ENCODE data around the gene CSK.
"Not testable (repeated sequence)": the region's sequence is repeated elsewhere in the genome, so short reads cannot be mapped to it uniquely, and the experiment has no call there.

CSK gene

GRCh38 chr15:74770211-74770903, 11.5 kb upstream of the CSK start:
- no peak for DNase-seq (ENCODE audit: low read depth)

DNA sequence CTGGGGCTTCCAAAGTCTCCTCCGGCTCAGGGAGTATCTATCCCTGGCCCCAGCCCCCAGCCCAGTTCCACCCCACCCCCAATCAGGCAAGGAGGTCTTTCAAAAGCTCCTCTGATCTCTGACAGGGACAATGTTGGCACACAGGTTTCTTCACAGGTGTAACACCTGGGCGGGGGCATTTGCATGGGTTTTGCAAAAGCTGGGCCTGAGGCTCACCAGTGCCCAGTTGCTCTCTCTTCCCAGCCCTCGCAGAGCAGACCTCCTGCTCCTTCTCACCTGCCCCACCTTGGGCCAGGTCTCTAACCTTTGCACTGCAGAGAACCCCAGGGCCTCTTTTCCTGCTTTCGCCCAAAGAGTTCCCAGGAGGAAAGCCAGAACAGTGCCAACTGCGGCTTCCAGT, 8.6 kb upstream of the CSK start:
- DNase-seq (ENCODE audit: low read depth), result no peak

DNA sequence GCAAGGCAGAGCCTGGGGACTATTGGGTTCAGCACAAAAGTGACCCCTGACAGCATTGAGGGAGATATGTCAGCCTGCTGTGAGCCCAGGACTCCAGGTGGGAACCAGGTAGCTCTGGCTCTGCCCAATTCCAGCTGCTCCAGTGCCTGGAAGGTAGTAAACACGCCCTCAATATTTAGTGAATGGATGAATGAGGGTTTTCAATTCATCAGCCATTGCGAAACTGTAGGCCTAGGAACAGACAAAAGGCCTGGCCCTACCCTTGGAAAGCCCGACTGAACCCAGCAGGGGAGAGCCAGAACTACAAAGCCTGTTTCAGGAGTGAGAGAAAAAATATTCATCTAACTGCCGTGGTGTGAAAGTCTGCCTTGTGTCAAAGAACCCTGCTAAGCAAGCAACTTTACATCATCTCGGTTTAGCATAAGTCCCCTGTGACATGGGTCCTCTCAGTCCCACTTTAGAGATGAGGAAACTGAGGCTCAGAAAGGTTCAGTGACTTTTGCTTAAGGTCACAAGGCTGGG, 8.1 kb upstream of the CSK start:
- no peak for DNase-seq (ENCODE audit: low read depth)

- DNase-seq (ENCODE audit: low read depth), result no peak
Measured at GRCh38 chr15:74775132-74775562, 6.7 kb upstream of the CSK start.

DNA sequence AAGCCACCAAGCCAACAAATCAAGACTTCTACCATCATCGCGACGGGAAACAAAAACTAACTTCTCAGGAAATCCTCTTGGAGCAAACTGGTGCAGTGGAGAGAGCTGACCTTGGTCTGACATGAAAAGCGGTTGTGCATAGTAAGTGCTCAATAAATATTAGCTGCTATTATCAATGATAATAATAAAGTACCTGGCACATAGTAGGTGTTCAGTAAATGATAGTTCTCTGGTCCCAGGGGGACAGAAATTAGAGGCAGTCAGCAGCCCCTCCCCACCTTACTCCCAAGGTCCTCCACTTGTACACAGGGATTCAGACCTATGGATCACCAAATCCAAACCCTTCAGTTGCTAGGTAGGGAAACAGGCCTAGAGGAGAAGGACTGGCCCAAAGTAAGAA, 6.0 kb upstream of the CSK start:
- no peak for DNase-seq (ENCODE audit: low read depth)

DNA sequence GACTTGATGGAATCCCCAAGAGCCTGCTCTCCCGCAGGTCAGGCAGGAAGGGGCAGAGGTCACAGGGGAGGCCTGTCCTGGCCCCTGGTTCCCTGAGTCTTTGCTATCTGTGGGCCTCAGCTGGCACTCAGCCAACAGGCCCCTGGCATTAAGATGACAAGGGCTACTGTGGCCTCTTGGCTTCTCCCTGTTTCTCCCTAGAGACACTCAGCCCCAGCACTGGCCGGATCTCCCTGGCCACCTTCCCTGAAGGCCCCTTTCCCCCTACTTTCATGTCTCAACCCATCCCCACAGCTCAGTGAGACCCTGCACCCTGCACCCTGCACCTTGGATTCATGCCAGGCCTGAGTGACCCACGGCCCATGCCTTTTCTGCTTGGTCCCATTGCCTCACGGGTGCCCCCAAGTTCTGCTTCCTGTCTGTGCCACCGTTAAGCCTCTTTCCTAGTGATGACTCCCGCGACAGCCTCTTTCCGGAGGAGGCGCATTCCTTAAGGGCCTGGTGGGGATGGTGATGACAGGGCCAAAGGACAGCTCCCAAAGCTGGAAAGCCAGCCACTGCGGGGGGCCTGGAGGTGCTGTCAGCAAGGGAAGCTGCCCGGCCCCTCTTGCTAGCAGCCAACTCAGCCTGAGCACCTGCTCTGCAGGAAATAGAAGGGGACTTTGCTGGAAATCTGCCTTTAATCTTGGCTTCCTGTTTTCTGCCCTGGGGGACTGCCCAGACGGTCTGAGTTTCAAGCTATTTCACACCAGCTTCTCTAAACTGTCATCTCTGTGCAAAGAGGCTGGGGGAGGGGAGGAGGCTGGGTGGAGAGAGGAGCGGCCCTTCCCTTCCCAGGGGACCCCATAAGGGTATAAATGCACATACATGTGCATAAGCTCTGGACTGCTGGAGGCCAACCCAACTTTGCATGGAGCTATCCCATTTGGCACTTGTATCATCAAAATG, 4.8 kb upstream of the CSK start:
- DNase-seq (ENCODE audit: low read depth), result peak; percentile 33

DNA sequence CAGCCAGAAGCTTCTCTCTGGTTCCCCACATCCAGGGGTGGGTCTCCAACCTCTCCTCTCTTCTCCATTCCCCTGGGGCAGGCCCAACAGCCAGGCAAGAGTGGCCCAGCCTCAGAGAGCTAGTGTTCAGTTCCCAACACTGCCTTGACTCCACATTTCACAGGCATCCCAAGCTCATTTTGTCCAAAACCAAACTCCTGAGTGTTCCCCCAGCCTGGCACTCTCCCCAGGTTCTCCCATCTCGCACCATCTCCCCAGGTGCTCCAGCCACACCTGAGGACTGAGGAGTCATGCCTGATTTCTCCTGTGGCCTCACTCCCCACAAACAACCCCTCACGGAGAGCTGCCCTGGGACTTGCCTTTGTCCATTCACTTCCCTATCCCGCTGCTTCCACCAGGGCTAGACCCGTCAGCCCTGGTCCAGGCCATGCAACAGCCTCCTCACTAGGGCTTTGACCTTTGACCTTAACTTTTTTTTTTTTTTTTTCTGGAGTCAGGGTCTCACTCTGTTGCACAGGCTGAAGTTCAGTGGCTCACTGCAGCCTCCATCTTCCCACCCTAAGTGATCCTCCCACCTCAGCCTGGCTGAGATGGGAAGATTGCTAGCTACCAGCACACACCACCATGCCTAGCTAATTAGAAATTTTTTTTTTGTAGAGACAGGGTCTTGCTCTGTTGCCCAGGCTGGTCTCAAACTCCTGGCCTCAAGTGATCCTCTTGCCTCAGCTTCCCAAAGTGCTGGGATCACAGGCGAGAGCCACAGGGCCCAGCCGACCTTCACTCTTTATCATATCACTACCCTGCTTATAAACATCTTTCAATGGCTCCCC, 3.9 kb upstream of the CSK start:
- DNase-seq (ENCODE audit: low read depth), result no peak

DNA sequence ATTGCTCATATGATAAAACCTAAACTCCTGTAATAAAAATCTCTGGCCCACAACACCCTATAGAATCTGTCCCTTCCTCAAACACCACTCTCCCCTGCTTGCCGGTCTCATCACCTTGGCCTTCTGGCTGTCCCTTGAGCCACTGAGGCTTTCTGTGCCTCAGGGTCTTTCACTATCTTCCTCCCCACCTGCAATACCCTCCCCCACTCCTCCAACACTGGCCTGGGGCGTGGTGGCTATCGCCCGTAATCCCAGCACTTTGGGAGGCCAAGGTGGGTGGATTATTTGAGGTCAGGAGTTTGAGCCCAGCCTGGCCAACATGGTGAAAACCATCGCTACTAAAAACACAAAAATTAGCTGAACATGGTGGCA, 3.3 kb upstream of the CSK start:
- no peak for DNase-seq (ENCODE audit: low read depth)

DNA sequence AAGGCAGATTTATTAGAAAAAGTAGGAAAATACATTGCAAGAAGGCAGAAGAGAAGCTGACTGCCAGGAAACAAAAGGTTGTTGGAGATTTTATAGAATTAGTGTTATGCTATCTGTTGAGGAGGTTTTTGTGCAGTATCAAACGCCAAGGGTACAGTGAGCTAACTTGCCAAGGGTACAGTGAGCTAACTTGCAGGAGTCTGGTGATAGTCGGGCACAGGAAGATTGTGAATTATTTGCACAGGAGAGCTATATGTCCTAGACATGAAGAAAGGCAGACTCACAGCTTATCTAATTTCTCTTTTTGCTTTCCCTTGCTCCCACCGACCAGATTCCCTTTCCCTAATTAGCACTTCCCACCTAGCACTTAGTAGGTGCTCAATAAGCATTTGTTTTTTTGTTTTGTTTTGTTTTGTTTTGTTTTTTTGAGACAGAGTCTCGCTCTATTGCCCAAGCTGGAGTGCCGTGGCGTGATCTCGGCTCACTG, 2.7 kb upstream of the CSK start:
- DNase-seq (ENCODE audit: low read depth), result no peak

- no peak for DNase-seq (ENCODE audit: low read depth)
Measured at GRCh38 chr15:74780523-74781430, 1.1 kb upstream of the CSK start.

DNA sequence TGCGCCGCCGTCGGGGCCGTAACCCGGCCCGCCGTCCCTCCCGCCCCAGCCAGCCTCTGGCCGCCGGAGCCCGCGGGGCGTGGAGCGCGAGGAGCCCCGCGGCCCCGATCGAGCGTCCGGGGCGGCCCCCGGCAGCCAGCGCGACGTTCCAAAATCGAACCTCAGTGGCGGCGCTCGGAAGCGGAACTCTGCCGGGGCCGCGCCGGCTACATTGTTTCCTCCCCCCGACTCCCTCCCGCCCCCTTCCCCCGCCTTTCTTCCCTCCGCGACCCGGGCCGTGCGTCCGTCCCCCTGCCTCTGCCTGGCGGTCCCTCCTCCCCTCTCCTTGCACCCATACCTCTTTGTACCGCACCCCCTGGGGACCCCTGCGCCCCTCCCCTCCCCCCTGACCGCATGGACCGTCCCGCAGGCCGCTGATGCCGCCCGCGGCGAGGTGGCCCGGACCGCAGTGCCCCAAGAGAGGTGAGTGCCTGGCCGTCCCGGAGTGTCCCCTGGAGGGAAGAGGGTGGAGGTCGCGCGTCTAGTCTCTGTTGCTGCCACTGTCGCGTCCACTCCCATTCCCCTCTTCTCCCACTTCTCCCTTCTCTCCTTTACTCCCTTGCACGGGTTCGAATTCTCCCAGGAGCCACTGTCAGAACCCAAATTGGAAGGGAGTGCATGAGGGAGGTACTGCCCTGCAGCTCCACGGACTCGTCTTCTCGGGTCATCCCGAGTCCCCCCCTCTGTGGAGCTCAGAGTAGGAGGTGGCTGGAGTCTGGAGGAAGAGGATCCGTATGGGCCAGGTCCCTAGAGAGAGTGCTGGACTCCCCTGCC, 585 bp downstream of the CSK start:
- peak; percentile 50 for DNase-seq (ENCODE audit: low read depth)

GRCh38 chr15:74783072-74783807, 1.4 kb downstream of the CSK start:
- DNase-seq (ENCODE audit: low read depth), result no peak

DNA sequence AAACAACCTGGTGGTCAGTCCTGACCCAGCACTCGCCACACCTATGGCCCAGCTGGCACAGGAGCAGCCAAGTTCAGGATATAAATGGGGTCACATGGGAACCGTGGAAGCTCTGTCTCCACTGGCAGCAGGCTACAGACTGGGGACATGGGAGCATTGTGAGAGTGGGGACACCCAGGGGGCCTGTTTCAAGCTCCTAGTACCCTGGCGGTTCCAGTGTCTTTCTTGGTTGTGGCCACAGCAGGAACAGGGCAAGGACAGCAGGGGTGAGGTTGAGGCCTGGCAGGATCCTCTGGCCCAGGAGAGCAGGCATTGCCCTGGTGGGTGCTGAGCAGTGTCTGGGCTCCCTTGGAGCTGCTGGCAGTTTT, 1.9 kb downstream of the CSK start:
- DNase-seq (ENCODE audit: low read depth), result no peak

DNA sequence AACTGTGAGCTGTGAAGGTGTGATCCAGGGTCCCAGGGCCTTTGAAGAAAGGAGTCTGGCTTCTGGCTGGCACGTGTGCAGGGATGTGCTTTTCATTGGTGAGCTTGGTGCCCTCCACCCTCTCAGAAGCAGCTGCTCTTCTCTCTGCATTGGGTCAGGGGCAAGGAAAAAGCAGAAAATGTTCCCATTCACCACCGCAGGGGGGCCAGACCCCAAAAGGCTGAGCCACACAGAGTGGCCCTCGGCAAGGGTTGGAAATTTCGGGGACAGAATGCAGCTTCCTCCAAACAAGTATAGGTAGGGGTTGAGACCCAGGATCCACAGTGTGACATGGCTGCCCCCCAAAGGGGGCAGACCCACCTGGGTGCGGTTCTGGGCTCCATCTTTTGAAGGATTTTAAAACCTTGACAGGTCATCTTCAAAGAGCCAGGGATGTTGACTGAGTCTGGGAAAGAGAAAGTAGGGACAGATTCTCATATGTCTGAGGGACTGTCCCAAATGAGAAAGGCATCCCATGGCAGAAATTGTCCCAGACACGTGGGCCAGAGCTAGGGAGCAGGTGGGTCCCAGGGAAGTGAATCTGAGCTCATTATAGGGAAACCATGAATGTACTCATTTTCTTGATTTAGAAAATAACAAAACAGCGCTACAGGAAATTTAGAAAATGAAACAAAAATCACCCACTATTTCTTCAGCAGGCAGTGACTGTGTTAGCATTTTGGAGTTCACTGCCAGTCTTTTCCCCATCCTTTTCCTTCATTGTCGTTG, 2.7 kb downstream of the CSK start:
- DNase-seq (ENCODE audit: low read depth), result no peak

- DNase-seq (ENCODE audit: low read depth), result no peak
Measured at GRCh38 chr15:74785194-74786032, 3.5 kb downstream of the CSK start.

DNA sequence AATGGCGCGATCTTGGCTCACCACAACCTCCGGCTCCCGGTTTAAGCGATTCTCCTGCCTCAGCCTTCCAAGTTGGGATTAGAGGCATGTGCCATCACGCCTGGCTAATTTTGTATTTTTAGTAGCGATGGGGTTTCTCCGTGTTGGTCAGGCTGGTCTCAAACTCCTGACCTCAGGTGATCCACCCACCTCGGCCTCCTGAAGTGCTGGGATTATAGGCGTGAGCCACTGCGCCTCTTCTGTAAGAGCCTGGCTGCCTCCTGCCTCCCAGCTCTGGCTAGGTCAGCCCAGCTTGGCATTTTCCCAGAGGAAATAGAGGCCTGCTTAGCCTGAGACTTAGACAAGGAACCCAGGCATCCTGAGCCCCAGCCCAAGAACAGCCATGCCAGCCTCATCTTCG, 4.2 kb downstream of the CSK start:
- DNase-seq (ENCODE audit: low read depth), result not testable (repeated sequence)

DNA sequence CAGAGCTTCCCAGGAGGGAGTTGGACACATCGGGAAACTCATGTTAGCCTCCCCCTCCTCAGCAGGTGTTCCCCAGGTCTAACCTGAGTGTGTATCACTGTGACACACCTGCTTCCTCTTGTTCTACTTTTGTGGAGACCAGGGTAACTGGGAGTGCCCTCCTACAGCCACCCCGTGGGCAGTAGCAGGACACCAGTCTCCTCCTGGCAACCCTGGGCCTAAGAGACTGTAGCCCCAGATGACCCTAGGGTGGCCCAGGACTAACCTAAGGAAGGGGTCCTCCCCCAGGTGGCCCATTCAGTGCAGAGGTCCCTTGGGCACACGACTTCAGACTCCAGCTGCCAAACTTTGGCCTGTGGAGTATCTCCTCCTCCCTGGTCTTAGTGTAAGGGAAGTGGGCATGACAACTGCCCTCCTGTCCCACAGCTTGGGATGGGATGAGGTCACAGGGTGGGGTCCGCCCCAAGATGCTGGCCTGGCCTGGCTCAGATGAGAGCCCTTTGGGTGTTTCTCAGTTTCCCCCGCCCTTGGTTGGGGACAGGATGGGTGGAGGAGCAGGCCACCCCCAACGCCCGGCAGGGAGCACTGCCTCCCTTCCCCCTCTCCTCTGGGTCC, 4.8 kb downstream of the CSK start:
- no peak for DNase-seq (ENCODE audit: low read depth)
